HK-2 (cell line): ENCODE results near the gene MPPE1.

ENCODE experiments used
- DNase-seq: peaks from one replicate; pipeline ENCODE4 v3.0.0-alpha.2; 2018; ENCODE audit not compliant: unreplicated experiment

The MPPE1 gene, protein sequence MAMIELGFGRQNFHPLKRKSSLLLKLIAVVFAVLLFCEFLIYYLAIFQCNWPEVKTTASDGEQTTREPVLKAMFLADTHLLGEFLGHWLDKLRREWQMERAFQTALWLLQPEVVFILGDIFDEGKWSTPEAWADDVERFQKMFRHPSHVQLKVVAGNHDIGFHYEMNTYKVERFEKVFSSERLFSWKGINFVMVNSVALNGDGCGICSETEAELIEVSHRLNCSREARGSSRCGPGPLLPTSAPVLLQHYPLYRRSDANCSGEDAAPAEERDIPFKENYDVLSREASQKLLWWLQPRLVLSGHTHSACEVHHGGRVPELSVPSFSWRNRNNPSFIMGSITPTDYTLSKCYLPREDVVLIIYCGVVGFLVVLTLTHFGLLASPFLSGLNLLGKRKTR

DNA sequence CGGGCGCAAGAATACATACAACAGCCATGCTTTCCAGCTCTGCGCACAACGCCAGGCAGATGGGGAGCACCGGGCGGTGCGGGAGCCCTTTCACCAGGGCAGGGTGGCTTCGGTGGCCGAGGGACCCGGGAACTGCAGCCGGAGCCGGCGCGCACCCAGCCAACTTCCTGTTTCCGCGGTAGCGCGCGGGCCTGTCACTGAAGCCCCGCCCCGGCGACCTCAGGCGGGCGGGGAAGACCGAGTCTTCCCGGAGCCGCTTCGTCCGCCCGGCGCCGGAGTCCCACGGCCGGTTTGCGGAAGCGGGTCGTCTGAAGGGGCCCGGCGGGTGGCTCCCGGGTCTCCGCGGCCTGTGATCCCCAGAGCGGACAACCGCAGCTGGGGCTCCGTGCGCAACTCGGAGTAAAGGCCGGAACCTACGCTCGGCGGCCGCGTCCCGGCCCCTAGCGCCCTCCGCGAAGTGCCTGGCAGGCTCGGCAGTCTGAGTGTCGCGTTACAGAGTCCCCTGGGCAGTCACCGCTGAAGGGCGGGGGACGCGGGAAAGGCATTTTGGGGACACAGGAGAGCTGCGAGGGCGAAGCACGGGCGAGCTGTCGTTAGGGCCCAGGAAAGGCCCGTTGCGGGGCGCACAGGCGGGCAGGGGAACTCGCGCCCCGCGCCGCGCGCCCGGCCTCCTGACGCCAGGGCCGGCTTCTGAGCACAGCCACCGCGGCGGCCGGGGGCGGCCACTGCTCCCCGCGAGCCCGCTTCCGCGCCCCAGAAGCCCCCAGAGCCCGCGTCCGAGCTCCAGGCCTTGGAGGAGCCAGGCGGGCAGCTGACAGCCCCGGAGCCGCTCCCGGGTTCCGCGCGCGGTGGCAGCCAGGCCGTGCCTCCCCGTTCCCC, at the start of gene MPPE1:
MPPE1 (minus strand) TSS at position 136 of the 879 bp plus-strand sequence. CDS start 11,053 bp downstream, outside the sequence.
- DNase-seq: peak; percentile 67

GRCh38 chr18:11957636-11958035, 49.5 kb upstream of the MPPE1 start:
- no peak for DNase-seq

- no peak for DNase-seq
Measured at GRCh38 chr18:11956371-11957308, 48.5 kb upstream of the MPPE1 start.

- DNase-seq: no peak
Measured at GRCh38 chr18:11955239-11956029, 47.3 kb upstream of the MPPE1 start.

DNA sequence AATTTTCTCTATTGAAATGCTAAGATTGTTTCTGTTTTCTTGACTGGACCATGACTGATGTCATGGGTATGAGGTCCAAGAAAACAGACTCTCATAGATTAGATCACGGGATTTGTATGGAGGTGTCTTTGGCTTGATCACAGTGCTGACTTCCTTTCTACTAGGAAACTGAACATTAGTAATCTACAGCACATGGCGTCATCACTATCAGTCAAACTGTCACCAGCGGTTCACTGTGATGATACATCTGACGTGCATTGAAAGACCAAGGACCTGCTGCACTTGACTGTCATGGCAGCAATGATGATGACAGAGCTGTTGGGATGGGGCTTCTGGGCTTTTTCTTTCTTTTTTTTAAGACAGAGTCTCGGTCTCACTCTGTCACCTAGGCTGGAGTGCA, 45.0 kb upstream of the MPPE1 start:
- DNase-seq: no peak

DNA sequence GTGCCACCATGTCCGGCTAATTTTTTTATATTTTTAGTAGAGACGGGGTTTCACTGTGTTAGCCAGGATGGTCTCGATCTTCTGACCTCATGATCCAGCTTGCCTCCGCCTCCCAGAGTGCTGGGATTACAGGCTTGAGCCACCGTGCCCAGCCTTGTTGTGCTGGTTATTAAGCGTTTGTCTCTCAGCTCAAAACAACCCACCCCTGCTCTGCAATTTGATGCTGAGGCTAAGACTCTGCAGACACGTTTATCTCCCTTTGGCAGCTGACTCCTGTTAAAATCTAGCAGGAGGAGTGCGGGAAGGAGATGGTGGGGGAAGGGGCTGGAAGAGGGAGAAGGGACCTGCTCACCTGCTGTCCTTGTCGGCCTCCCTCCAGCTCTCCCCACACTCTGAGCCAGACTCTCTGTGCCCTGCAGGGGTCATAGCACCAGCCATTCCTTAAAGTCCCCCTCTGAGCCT, 43.3 kb upstream of the MPPE1 start:
- no peak for DNase-seq

- DNase-seq: no peak
Measured at GRCh38 chr18:11950824-11951223, 42.7 kb upstream of the MPPE1 start.

GRCh38 chr18:11948852-11949523, 40.9 kb upstream of the MPPE1 start:
- no peak for DNase-seq

DNA sequence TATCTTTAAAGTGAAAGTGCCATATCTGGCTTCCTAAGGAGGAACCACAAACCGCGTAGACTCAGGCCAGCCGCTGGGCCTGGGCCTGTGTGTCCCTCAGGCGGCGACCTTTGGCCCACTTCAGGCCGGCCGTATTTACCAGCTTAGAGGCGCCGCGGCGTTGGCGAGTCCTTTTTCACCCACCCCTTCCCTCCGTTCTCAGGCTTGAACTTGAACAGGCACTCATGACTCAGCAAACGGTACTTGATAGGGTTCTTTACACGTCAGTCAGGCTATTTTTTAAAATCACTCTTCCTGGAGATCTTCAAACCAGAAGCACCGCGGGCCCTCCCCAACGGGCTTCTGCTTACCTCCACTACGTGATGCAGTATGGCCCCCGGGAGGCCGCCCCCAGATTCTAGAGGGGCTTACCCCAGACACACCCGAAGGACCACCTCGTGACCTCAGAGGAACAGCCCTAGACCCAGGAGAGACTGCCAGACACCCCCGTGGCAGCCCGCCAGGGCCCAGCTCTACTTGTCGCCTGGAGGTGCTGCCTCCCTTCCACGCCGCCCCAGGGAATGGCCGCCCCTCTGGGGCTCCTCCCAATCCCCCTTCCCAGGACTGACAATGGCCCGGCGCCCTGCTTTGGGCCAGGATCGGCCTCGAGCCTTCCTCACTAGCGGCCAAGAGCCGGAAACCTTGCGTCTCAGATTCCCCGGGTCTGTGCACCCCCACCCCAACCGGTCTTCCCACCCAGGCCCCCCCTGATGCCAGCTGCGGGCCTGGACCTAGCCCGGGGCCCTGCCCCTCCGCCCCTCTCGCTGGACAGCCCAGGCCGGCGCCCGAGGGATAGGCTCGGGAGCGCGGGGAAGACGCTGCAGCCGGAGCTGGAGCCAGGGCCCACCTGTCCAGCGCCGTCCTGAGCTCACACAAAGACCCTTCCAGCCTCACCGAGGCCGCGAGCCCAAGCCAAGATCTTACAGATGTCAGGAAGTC, 39.4 kb upstream of the MPPE1 start:
- DNase-seq: peak; percentile 86

GRCh38 chr18:11946756-11947155, 38.6 kb upstream of the MPPE1 start:
- DNase-seq: peak; percentile 31

DNA sequence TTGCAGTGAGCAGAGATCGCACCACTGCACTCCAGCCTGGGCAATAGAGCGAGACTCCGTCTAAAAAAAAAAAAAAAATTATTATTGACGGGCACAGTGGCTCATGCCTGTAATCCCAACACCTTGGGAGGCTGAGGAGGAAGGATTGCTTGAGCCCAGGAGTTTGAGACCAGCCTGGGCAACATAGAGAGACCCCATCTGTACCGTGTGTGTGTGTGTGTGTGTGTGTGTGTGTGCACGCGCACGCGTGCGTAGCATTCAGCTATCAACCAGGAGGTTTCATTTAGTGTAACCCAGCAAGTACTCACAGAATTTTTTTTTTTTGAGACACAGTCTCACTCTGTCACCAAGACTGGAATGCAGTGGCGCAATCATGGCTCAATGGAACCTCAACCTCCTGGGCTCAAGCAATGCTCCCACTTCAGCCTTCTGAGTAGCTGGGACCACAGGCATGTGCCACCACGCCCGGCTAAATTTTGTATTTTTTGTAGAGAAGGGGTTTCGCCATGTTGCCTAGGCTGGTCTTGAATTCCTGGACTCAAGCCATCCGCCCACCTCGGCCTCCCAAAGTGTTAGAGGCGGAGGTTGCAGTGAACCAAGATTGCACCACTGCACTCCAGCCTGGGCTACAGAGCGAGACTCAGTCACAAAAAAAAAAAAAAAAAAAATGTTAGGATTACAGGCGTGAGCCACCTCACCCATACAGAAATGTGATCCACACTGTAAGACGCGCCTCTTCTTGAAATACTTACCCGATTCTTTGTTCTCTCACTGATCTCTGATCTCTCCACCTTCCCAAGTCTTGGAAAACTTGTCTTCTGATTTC, 37.9 kb upstream of the MPPE1 start:
- DNase-seq: peak; percentile 34

GRCh38 chr18:11944786-11945185, 36.7 kb upstream of the MPPE1 start:
- no peak for DNase-seq

GRCh38 chr18:11944252-11944651, 36.1 kb upstream of the MPPE1 start:
- DNase-seq: no peak

- no peak for DNase-seq
Measured at GRCh38 chr18:11943551-11943950, 35.4 kb upstream of the MPPE1 start.

DNA sequence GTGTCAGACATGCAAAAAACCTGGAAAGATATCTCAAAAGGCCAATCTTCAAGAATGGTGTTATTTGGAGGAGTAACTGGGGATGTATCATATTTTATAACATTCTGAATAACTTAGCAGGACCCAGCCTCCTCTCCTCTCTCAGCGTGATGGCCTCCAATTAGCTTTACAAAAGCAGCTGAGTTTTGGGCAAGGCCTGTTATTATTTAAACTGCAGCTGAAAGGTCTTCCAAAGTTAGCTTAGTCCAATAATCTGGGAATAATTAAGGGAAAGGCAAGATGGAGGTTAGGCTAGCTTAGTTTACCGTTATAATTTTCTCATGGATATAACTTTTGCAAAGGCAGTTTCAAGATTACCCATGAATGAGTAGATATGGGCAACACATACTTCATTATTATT, 32.8 kb upstream of the MPPE1 start:
- no peak for DNase-seq

- DNase-seq: peak; percentile 51
Measured at GRCh38 chr18:11937874-11938478, 29.9 kb upstream of the MPPE1 start.

DNA sequence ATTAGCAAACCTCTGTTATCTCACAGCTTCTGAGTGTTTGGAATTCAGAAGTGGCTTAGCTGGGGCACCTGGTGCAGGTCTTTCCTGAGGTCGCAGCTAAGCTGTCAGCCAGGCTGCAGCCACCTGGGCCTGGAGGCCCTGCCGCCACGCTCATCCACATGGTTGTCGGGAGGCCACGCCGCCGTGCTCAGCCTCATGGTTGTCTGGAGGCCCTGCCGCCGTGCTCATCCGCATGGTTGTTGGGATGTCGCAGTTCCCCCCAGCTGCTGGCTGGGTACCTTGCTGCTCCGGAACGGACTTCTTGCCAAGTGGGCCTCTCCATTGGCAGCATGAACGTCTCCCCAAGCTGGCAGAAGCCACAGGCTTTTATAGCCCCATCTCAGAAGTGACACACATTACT, 24.3 kb upstream of the MPPE1 start:
- DNase-seq: no peak

GRCh38 chr18:11927497-11927896, 19.4 kb upstream of the MPPE1 start:
- no peak for DNase-seq
